Measurements from ENCODE around the gene OR2Z1. TPM values are rescaled to one million over a fixed set of nuclear protein-coding genes. Genes with fewer than 3 reads are reported as not detected.
A peak's percentile ranks its signal among the peaks of the same experiment; 100 is the strongest.

The OR2Z1 gene
- not detected for total RNA-seq (2021; ENCODE audit: unreplicated experiment)
- not detected for polyA plus RNA-seq (2012; ENCODE audit: insufficient read length)
- Bru-seq, nascent RNA: percentile 5 among the genes with signal in this experiment
- percentile 11 among the genes with signal in this experiment for BruChase-seq, experiment 1, labeled RNA remaining after a 2-hour chase
- percentile 15 among the genes with signal in this experiment for BruChase-seq, experiment 2, labeled RNA remaining after a 6-hour chase
- long read RNA-seq: 0 reads

GRCh38 chr19:8721334-8721733, at the start of gene OR2Z1:
OR2Z1 (plus strand) TSS chr19:8721634; CDS start chr19:8731029, 9,395 bp downstream.
- CTCF ChIA-PET: no interaction called here
- no peaks in the 10 kb centered on the region for H3K9me3 ChIP-seq (ENCODE audit: control insufficient read depth, insufficient read depth, low read depth, low read length)
- TF ChIP-seq POLR2AphosphoS5 (IDR thresholded peaks at IDR 0.05; ENCODE audit: low read depth, low read length) (no peak), REST (IDR thresholded peaks at IDR 0.05; ENCODE audit: insufficient read depth in 1 of 2, low read depth in 2 of 2, low read length in 1 of 2) (no peak), SIN3A (IDR thresholded peaks at IDR 0.05; ENCODE audit: borderline replicate concordance, insufficient read depth, low read depth, low read length) (no peak)
- BruUV-seq (replicated peaks): no TSS peak
- in situ Hi-C loops (cut with HindIII; ENCODE audit: low pct_unique_long_range_greater_than_20kb, low sequenced_read_pairs) (no loop called here), intact Hi-C loops (cut with micrococcal nuclease; ENCODE audit: unreplicated experiment) (no loop called here)
- H3K27me3 ChIP-seq (ENCODE audit: control insufficient read depth, insufficient read depth, low read length): no peaks in the 10 kb centered on the region
- DNase-seq (ENCODE audit: low read depth, low spot score) (no peak), ATAC-seq (no peak)
- H3K4me1 ChIP-seq (ENCODE audit: control insufficient read depth, insufficient read depth, low read length): no peaks in the 10 kb centered on the region
- H3K36me3 ChIP-seq (ENCODE audit: control insufficient read depth, insufficient read depth, low read length): no peaks in the 10 kb centered on the region
- POLR2A ChIA-PET: no interaction called here
- H3K27ac ChIP-seq (ENCODE audit: low read length): no peak within 1 kb of the TSS
- H3K4me3 ChIP-seq (ENCODE audit: low read depth in 2 of 2, low read length in 2 of 2): no peak within 1 kb of the TSS

GRCh38 chr19:8673276-8673891, 48.0 kb upstream of the OR2Z1 start:
- TF ChIP-seq CTCF (IDR thresholded peaks at IDR 0.05) (no peak), POLR2AphosphoS5 (IDR thresholded peaks at IDR 0.05; ENCODE audit: low read depth, low read length) (no peak), TCF7L2 (IDR thresholded peaks at IDR 0.05; ENCODE audit: low read depth, low read length) (no peak), SIN3A (IDR thresholded peaks at IDR 0.05; ENCODE audit: borderline replicate concordance, insufficient read depth, low read depth, low read length) (no peak)
- CTCF ChIA-PET: interaction anchor here (0.9 kb wide), 1 partner anchor 92 kb away, joined by 8 read pairs; no protein-coding TSS in a partner anchor
- Histone ChIP-seq H3K27me3 (ENCODE audit: control insufficient read depth, insufficient read depth, low read length) (no peaks in the 10 kb centered on the region), H3K27ac (ENCODE audit: low read length) (no peak overlapping the region), H3K4me3 (ENCODE audit: low read depth in 2 of 2, low read length in 2 of 2) (no peak overlapping the region), H3K4me1 (ENCODE audit: control insufficient read depth, insufficient read depth, low read length) (no peaks in the 10 kb centered on the region), H3K9me3 (ENCODE audit: control insufficient read depth, insufficient read depth, low read depth, low read length) (no peaks in the 10 kb centered on the region), H3K36me3 (ENCODE audit: control insufficient read depth, insufficient read depth, low read length) (no peaks in the 10 kb centered on the region)
- BruUV-seq (replicated peaks): no TSS peak
- DNase-seq (ENCODE audit: low read depth, low spot score) (no peak), ATAC-seq (no peak)
- intact Hi-C loops (cut with micrococcal nuclease; ENCODE audit: unreplicated experiment): no loop called here
- POLR2A ChIA-PET: no interaction called here
- in situ Hi-C loops (cut with HindIII; ENCODE audit: low pct_unique_long_range_greater_than_20kb, low sequenced_read_pairs): no loop called here

- ChIA-PET CTCF (no interaction called here), POLR2A (no interaction called here)
- intact Hi-C loops (cut with micrococcal nuclease; ENCODE audit: unreplicated experiment) (no loop called here), in situ Hi-C loops (cut with HindIII; ENCODE audit: low pct_unique_long_range_greater_than_20kb, low sequenced_read_pairs) (no loop called here)
- no peaks in the 10 kb centered on the region for H3K27me3 ChIP-seq (ENCODE audit: control insufficient read depth, insufficient read depth, low read length)
- H3K27ac ChIP-seq (ENCODE audit: low read length): no peak overlapping the region
- no peaks in the 10 kb centered on the region for H3K36me3 ChIP-seq (ENCODE audit: control insufficient read depth, insufficient read depth, low read length)
- ATAC-seq: no peak
- DNase-seq (ENCODE audit: low read depth, low spot score): no peak
- no TSS peak for BruUV-seq (replicated peaks)
- H3K9me3 ChIP-seq (ENCODE audit: control insufficient read depth, insufficient read depth, low read depth, low read length): no peaks in the 10 kb centered on the region
- no peak for TF ChIP-seq TCF7L2 (IDR thresholded peaks at IDR 0.05; ENCODE audit: low read depth, low read length)
- TF ChIP-seq CTCF (IDR thresholded peaks at IDR 0.05): no peak
- TF ChIP-seq POLR2AphosphoS5 (IDR thresholded peaks at IDR 0.05; ENCODE audit: low read depth, low read length): no peak
- TF ChIP-seq SIN3A (IDR thresholded peaks at IDR 0.05; ENCODE audit: borderline replicate concordance, insufficient read depth, low read depth, low read length): no peak
- no peak for TF ChIP-seq REST (IDR thresholded peaks at IDR 0.05; ENCODE audit: insufficient read depth in 1 of 2, low read depth in 2 of 2, low read length in 1 of 2)
- H3K4me1 ChIP-seq (ENCODE audit: control insufficient read depth, insufficient read depth, low read length): no peaks in the 10 kb centered on the region
- no peak overlapping the region for H3K4me3 ChIP-seq (ENCODE audit: low read depth in 2 of 2, low read length in 2 of 2)
Observed at GRCh38 chr19:8675066-8675465, 46.4 kb upstream of the OR2Z1 start.
